HG03521 (cell line): ENCODE data around the gene TMEM31.

ENCODE experiments used
- ATAC-seq: cut with Tn5 transposase; IDR thresholded peaks from one replicate; pipeline ENCODE4 v1.9.1; 2021; ENCODE audit warnings: mild to moderate bottlenecking, moderate library complexity; ENCODE audit not compliant: unreplicated experiment

The TMEM31 gene, protein sequence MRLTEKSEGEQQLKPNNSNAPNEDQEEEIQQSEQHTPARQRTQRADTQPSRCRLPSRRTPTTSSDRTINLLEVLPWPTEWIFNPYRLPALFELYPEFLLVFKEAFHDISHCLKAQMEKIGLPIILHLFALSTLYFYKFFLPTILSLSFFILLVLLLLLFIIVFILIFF

DNA sequence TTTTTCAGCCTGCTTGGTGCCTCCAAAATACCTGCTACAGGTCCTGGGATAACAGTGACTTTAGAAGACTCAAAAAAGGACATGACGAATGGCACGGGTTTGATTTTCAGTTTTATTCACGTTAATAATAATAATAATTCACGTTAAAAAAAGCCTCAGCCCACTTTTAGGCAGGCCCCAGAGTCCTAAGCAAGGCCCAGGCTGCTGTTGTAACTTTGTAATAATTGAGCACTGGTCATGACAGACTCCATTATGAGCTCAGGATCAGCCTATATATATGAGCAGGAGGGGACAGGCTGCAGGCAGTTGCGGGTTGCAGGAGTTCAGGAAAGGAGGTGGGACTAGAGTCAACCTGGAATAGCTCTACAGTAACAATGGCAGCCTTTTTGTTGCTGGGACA lies at the start of gene TMEM31:
Gene TMEM31 (plus strand): TSS at position 301 of the 400 bp plus-strand sequence. CDS start 1,350 bp downstream, outside the sequence.
- ATAC-seq = no peak

DNA sequence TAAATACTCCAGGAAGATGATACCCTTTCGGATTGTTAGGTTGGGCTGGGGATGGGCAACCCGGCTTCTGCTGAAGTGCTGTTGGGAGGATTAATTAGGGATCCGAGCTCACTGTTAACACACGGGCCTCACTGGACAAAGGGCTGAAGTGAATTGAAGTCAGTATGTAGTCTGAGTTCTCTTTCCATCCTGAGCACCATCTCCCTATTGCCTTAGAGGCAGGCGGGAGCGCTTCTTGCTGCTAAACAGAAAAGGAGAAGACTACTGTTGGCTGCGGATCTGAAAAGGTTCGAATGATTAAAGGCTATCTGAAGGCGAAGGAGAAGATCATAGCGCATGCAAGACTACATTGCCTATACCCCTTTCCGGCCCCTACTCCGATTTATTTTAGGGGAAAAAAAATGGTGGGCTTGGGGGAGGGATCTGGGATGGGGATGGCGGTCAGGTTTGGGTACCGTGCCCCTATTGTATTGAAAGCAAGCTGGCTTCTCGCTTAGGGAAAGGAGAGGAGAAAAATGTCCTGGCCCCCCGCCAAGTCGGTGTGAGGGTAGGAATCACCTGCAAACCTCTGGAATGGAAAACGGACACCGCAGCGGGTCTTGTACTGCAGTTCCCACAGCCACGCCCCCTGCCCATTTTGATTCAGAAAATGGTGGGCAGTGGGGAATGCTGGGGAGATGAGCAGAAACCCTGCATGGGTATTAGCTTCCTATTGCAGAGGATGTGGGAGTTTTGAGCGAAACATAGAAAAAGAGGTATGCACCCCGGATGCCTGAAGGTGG lies 46.5 kb upstream of the TMEM31 start:
- no peak for ATAC-seq

DNA sequence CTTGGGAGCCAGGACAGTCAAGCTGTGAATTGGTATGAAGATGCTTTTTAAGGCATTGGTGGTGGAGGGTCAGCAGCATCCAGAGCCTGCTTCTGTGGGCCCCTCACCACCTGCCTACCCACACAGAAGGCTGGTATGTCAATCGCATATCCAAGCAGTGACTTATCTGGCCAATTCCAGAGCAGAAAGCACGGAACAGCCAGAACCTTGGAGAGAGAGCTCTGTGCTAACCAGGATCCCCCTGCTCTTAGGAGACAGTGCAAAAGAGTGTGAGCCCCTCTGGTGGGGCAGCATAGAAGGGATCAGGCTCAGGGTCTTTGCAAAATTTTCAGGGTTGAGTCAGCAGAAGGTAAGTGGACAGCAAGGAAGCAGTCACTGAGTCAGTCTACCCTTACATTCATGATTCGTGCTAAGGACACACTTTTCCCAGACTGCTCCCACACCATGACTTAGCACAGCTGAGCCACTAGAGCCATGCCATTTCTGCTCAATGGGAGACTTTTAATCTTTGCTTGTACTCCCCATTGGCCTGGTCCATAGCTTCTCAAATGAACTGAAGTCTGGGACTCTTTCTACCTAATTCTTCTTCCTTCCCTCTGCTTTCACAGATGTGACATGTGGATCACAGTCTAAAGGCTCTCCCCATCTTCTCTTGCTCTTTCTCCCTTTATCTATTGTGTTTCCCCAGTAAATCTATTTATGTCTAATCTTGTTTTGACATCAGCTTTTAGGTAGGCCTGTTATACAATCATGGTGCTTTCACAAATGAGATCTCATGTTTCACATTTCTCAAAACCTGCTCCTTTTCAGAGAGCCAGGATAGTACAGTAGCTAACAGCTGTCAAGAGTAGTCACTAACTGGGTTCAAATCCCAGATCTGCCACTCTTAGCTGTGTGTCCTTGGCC lies 44.3 kb upstream of the TMEM31 start:
- ATAC-seq = no peak

DNA sequence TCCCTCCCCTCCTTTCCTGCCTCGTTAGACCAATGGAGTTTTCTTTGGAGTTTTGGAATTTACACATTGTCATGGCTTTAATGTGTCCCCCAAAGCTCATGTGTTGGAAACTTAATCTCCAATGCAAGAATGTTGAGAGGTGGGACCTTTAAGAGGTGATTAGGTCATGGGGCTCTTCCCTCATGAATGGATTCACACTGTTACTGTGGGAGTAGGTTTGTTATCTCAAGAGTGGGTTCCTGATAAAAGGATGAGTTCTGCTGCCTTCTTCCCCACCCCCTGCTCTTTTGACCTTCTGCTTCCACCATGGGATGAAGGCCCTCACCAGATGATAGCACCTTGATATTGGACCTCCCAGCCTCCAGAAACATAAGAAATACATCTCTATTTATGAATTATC lies 41.0 kb upstream of the TMEM31 start:
- no peak for ATAC-seq

DNA sequence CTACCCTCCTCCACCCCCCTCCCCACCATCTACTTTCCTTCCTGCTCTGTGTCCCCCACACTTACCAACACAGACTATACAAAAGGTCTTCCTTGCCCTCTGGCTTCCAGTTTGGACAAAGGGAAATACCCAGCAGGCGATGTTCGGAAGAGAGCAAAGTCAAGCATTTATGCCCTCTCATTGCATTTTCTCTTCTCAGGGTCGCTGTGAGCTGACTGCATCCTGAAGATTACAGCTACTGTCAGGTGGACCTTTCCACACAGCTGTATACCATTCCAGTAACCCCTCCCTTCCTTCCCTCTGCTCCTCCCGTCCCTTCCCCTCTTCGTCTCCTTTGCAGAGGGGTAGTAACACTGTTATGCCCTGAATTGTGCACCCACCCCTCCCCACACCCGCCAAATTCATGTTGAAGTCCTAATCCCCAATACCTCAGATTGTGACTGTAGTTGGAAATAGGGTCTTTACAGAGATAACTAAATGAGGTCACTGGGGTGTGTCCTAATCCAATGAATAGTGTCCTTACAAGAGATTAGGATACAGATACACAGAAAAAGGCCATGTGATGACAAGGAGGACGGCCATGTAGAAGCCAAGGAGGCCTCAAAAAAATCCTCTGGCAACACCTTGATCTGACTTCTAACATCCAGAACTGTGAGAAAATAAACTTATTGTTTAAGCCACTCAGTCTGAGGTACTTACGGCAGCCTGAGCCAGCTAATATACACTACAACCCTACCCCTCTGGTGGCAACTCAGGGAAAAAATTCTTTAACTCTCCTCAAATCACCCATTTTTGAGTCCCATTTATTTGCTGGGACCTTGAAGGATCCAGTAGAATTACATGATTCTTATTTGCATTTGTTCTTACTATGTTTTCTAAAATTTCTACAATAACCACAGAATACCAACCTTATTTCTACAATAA lies 35.9 kb upstream of the TMEM31 start:
- no peak for ATAC-seq

DNA sequence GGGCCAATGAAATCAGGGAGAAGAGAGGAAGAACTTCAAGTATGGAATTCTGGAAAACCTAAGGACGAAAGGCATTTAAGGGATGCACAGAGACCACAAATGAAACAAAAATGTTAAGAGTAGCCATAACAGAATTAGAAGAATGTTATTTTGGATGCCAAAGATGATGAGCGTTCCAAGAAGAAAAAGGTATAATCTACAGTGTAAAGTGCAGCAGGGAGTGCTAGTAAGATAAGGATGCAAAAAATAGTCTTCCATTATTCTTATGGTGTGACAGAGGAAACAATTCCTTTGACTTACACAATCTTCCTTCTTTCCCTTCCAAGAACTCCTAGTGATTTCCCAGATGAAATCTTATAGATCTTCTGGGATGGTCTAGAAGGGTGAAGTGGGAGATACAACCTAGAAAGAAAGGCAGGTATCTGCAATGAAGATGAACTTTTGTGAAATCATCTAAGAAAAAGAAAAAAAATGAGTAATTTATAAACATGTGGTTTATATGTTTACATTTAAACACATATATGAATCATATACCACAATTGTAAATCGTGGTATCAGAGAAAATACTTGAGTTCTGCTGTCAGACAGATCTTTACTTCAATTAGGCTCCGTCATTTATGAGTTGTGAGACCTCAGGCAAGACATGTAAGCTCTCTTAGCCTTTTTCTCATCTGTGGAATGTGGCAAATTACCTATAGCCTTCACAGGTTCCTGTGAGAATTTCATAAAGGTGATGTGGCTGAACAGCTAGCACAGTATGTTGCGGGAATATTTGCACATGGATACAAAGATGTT lies 32.3 kb upstream of the TMEM31 start:
- ATAC-seq = no peak

DNA sequence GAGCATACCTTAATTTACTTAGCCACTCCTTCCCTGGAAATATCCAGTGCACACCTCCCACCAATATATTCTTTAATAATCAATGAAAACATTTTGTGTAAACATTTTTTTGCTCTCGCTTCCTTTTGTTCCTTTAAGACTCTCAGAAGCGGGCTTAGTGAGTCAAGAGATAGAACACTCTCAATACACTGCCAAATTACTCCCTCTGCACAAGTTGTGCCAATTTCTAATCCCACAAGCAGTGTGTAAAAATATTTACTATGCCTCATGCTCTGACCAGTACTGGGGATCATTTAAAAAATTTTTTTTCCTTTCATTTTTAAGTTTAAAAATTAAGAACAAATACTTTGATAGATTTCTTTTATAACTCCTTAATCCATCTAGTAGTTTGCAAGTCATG lies 29.3 kb upstream of the TMEM31 start:
- ATAC-seq = no peak

DNA sequence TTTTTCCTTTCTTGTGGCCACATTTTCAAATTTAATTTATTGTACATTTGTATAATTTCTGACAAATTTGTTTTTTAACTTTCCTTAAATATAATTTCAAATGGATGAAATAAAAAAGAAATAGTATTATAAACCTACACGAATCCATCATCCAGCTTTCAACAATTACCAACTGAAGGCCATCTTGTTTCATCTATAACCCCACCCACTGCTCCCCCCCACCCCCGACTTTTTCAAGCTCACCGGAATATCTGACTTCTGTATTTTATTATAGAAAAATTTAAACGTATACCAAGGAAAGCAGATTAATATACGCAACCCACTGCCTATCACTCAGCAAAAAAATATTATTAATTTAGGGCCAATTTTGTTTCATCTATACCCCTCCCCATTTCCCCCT lies 25.3 kb upstream of the TMEM31 start:
- ATAC-seq = no peak

DNA sequence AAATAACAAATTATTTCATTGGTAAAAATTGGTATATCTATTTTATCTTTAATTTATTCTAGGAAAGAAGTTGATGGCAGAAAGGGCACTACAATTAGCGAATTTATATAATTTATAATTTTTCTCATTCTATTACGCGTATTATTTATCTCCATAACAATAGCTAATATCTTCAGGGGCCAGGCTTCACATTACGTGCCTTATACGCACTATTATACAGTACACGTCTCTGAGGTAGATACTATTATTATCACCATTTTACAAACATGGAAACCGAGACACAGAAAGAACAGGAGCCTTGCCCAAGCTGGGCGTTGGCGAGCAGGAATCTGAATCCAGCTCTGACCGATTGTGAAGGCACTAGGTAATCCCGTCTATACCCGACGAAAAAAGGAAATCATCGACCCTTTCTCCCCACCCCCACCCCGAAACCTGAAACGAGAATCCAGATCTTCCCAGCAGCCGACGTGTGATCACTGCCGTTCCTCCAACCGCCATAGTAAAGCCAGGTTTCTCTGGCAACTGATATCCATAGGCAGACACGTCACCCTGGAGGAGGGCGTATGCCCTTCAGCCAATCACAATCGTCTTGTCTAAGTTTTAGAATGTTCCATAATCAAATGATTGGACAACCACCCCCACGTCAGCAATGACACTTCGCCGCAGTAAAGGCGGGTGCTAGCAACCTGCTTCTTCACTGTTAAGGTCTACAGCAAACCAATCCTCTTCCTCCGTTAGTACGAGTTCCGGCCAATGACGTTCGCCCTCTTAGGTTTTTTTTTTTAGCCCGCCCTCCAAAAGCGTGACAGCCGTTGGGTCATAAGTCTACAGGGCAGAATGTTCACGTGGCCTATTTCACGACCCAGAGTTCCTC lies 24.3 kb upstream of the TMEM31 start, which contains the start of gene MORF4L2:
Gene MORF4L2 (minus strand): TSS at position 501 of the 874 bp plus-strand sequence. CDS start 9,672 bp downstream, outside the sequence.
- ATAC-seq = peak; percentile 88

DNA sequence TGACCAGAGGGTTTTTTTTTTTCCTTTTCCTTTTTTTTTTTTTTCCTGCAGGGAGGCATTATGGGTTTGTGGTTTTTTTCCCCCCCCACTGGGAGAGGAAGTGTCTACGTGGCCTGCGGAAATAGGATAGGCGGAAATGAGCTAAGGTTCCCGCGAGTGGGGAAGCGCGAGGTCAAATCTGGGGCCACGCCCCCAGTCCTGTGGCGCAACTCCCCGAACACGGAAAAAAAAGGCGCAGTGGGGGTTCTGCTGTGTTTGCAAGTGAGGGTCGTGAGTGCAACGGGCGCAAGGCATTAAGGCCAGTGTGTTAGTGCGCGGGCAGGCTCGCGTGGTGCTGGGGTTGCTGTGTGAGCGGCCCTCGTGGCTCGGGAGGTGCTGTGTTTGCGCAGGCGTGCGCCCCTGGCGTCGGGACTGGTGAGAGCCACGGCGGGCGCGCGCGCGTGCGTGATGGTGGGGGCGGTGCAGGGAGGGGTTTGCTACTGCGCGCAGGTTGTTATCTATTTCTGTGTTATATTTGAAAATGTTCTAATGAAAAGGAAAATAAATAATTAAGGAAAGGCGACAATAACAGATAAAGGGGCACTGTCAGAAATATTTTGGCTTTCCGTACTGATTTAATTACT lies 23.5 kb upstream of the TMEM31 start:
- peak; percentile 53 for ATAC-seq

DNA sequence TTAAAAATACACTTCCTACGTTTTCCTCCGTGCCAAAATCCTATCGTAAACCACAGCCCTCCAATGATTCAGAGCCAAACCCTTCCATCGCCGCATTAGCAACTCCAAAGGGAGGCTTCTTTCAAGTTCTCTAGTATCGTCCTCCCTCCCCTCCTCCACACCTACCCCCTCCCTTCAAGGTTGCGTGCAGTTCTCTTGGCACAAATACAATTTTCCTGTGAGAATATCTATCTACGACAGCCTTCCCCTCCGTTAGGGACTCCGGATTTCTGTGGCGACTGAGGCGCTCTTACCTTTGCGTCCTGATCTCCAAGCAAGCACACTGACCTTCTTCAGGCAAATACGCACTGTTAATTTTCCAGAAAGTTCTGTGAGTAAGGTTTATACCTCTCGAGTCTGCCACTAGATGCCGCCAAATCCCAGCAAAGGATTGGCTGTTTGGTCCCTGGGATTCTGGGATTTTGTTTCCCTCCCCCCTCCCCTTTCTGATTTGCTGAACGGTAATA lies 23.0 kb upstream of the TMEM31 start:
- no peak for ATAC-seq

DNA sequence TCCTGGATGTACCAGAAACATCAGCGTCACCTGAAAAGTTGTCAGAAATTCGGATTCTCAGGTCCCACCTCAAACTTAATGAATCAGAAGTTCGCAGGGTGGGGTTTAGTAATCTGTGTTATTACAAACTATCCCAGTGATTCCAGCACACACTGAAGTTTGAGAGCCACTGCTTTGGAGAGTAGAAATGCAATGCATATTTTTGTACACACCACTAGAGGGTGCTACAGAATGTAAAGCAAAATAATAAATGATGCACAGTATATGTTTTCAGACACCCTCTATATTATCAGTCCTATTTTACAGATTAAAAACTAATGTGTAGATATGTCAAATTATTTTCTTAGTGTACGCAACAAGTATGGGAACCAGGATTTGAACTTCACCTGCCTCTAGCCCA lies 21.8 kb upstream of the TMEM31 start:
- no peak for ATAC-seq

DNA sequence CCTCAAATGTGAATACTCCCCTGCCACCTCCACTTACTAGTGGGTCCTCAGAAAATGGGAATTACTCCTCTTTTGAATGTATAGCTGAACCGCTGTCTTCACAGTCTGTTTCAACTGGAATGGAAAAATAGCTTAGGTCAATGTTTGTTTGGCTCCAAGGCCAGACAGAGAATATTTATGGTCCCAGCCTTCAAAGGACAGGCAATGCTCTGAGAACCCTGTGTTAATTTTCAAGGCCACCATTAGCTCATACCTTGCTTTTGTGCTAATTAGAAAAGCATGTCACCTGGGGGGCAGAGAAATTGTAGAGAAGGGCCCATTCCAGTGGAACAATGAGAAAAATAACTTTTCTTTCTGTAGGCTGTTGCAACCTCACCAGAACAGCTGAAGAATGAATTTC lies 19.6 kb upstream of the TMEM31 start:
- no peak for ATAC-seq

DNA sequence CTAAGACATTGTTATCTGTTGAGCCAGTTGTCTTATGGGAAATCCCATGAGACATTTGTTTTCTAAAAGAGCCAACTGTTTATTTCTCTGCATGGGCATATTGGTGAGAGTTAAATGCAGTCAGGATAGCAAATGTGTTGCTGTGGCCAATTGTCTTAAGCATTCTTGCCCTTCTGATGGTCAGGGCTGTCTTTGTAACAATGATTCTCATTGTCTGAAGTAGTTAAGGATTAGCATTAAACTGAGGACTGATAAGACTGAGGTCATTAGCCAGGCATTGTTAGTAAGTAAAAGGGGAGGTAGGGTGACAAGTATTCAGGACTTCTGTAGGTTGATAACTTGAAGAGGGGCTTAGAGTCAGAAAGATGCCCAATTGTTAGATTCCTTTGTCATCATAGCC lies 13.0 kb upstream of the TMEM31 start:
- no peak for ATAC-seq

DNA sequence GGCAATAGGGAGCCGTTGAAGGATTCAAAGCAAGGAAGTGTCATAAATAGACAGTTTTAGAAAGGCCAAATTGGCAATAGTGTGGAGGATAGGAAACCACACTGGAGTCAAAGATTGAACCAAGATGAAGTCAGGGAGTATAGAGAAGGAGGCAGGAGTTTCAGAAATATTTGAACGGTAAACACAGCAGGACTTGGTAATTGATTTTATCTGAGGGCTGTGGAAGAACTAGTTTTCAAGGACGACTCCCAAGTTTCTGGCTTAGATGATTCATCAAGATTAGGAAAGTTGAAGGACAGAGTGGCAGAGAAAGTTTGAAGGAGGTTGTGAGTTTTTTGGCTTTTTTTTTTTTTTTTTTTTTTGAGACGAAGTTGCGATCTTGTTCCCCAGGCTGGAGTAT lies 11.5 kb upstream of the TMEM31 start:
- no peak for ATAC-seq

DNA sequence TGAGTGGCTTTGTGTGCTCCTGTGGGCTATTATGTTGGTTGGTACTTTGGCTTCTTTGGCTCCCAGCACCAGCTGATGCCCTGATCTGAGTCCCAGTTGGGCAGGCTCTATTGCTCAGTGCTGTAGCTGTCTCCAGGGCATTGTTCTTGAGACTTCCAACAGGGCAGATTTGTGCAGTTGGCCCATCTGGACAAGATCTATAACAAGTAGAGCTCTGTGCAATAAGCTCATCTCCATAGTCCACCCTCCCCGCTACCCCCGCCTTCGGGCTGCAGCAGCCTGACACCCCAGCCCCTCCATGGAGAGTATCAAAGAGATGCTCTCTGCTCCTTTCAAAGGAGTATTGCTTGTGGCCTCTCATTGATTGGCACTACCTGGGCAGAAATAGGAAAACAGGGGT lies 5.8 kb upstream of the TMEM31 start:
- ATAC-seq = no peak

DNA sequence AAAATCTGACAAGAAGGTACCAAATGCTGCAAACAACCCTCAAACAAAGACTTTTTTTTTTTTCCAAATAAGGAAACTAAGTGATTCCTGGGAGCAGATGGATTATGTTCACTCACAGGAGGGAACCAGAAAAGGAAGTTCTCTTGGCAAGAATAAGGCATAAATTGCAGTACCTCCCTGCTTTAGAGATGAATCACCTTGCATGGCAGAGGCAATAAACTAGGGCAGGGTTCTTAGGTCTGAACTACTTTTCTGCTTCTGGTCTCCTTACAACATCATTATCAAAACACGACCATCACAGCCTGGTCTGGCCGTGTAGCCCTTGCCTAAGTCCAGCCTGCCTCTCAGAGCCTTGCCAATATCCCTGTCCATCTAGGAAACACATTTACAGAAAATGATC lies 6.3 kb downstream of the TMEM31 start:
- ATAC-seq = no peak

DNA sequence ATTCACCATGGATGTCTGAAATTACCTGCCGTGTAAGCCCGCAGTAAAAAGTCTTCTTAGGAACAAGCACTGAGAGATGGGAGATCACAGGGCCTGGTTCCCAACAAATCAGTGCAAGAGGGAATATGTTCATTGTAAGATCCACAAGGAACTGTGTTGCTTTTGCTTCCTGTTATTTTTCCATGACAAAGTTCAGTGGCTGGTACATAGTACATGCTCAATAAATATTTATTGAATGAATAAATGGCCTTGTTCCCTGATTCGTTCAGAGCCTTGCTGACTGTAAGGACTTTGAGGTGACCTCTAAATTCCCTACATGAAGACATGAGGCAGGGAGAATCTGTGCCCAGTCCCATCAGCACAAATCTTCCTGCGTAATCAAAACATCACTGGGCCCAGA lies 7.4 kb downstream of the TMEM31 start:
- no peak for ATAC-seq
